GM10266 (cell line): ENCODE data around the gene DDI2.
A peak's percentile ranks its signal among the peaks of the same experiment; 100 is the strongest.

ENCODE experiments used
- DNase-seq: peaks from one replicate; pipeline ENCODE4 v3.0.0; 2012; ENCODE audit errors: extremely low spot score
- TF ChIP-seq, protein P1 (sequence below): IDR thresholded peaks from 2 replicates; pipeline ENCODE4 v1.5.1; 2012; ENCODE audit warnings: mild to moderate bottlenecking, low read depth; ENCODE audit not compliant: control insufficient read depth, insufficient read depth; ENCODE audit errors: missing control alignments

DDI2 gene

DNA sequence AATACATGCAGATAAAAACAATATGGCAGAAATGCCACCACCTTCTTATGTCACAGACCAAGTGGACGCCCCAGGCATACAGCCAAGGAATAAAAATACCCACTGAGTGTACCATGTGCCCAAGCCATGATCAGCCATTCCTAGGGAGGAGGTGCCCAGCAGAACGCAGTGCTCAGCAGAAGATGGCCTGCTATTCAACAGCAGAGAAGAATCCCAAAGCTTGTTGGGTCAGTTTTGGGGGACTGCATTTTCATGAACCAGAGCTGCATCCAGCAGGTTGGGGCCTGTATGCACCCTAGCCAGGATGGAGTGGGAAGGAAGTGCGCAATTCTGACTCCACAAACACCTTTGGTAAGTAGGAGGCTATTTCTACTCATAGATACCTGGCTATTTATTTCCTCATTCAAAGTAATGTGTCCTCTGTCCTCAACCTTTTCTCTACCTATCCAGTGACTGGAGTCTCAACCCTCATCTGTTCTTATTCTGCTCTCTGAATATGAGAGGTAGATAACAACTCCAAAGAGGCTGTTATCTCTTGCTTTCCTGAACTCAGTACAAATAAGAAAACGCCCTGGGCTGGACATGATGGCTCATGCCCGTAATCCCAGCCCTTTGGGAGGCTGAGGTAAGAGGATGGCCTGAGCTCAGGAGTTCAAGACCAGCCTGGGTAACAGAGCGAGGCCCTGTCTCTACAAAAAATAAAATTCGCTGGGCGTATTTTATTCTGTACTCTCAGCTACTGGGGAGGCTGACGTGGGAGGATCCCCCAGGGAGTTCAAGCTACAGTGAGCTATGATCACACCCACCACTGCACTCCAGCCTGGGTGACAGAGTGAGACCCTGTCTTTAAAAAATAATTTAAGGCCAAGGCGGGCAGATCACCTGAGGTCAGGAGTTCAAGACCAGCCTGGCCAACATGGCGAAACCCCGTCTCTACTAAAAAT lies 64.4 kb downstream of the DDI2 start:
- DNase-seq: no peak
- TF ChIP-seq, protein P1, sequence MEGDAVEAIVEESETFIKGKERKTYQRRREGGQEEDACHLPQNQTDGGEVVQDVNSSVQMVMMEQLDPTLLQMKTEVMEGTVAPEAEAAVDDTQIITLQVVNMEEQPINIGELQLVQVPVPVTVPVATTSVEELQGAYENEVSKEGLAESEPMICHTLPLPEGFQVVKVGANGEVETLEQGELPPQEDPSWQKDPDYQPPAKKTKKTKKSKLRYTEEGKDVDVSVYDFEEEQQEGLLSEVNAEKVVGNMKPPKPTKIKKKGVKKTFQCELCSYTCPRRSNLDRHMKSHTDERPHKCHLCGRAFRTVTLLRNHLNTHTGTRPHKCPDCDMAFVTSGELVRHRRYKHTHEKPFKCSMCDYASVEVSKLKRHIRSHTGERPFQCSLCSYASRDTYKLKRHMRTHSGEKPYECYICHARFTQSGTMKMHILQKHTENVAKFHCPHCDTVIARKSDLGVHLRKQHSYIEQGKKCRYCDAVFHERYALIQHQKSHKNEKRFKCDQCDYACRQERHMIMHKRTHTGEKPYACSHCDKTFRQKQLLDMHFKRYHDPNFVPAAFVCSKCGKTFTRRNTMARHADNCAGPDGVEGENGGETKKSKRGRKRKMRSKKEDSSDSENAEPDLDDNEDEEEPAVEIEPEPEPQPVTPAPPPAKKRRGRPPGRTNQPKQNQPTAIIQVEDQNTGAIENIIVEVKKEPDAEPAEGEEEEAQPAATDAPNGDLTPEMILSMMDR: no peak

DNA sequence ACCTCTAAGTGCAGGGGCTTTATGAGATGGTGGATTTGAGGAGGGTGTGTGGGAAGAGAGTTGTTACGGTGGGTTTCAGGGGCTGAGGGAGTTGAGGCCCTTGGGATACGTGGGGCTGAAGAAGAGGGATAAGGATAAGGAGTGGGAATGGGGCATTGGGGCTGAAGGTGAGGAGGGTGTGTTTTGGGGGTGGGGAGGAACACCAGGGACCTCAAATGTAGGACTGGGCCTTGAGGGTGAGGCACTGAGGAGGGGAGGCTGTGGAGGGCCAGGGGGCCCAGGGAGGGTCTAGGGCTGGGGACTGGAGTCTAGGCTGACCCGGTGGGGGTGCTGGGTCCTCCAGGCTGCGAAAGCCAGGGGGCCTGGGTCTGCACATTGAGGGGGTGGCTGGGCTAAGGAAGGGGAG lies 65.7 kb downstream of the DDI2 start:
- TF ChIP-seq, protein P1: no peak
- no peak for DNase-seq

DNA sequence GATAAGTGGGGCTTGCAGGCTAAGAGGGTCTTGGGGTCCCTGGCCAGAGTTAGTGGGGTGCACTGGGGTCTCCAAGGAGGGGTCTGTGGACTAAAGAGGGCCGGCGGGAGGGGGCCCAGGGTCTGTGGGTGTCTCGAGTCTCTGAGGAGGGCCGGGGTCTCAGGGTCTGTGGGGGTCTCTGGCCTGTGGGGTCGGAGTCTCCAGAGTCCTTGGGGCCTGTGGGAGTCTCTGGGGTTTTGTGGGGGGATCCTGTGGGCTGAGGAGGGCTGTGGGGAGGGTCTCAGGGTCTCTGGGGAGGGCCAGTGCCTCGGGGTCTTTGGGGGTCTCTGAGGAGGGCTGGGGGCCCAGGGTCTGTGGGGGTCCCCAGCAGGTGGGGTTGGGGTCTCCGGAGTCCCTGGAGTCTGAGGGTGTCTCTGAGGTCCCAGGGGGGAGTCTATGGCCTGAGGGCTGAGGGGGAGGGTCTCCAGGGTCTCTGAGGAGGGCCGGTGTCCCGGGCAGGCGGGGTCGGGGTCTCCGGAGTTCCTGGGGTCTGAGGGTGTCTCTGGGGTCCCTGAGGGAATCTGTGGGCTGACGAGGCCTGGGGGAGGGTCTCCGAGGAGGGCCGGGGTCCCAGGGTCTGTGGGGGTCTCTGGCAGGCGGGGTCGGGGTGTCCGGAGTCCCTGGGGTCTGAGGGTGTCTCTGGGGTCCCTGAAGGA lies 66.2 kb downstream of the DDI2 start:
- TF ChIP-seq, protein P1: no peak
- DNase-seq: no peak

DNA sequence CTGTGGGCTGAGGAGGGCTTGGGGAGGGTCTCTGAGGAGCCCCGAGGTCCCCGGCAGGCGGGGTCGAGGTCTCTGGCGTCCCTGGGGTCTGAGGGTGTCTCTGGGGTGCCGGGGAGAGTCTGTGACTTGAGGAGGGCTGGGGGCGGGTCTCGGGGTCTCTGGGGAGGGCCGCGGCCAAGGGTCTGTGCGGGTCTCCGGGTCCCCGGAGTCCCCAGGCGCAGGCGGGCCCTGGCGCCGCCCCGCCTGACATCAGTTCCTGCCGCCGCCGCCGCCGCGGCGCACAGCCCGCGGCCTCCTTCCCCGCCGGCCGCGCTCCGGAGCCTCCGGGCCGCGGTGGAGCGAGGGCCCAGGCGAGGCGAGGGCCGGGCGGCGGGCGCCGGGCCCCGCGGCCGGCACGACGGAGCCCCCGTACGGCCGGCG lies 66.8 kb downstream of the DDI2 start, which contains the start of gene PLEKHM2:
TSS of gene PLEKHM2 (plus strand) at position 279 of the 420 bp plus-strand sequence. CDS start 239 bp downstream, outside the sequence.
- DNase-seq: peak; percentile 88
- TF ChIP-seq, protein P1: no peak

DNA sequence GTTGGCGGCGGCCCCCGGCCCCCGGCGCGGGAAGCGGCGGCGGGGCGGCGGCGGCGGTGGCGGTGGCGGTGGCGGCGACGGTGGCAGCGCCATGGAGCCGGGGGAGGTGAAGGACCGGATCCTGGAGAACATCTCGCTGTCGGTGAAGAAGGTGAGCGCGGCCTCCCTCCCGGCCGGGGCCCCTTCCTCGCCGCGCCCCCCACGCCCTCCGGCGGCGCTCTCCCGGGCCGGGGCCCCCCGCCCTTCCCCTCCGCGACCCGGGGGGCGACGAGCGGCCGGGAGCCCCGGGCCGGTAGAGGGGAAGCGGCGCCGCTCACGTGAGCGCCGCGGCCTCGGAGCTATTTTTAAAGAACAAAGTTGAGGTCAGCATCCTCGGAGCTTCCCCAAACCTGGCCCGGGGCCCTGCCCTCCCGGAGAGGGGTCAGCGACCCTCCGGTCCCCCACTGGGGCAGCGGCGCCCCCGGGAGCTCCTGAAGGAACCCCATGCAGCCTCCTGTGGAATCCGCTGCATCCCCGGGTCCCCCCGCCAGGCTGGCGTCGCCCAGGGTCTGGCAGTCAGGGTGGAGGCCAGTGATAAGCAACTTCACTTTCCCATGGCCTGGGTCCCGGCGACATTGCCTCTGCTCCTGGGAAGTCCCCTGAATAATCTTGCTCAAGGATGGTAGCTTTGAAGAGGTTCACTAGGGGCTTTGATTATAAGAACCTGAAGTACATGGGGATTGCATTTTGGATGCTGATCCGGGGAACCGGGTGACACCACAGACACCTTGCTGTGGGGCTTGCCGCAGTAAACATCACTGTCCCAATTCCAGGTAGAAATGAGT lies 67.4 kb downstream of the DDI2 start:
- TF ChIP-seq, protein P1: no peak
- DNase-seq: peak; percentile 68

DNA sequence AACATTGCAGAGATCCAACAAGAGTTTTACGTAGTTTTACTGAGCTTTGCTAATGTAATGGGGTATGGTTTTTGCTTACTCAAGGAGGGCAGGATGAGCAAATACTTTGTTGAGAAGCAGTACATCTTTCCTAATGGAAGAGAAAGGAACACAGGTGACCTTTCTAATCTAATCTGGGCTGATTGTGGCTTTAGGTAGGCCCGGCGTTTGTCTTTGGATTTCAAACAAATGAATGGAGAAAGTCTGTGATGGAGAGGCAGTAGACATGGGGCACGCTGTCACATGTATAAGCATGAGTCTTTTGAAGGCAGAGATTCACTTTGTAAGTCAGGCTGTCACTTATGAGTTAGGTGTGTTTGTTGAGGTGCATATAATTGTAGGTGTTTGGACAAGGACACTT lies 68.6 kb downstream of the DDI2 start:
- TF ChIP-seq, protein P1: no peak
- no peak for DNase-seq
